OCI-LY3 (cell line): ENCODE data around the gene ZNF717.
A peak's percentile ranks its signal among the peaks of the same experiment; 100 is the strongest.
"Not testable (repeated sequence)": the region's sequence is repeated elsewhere in the genome, so short reads cannot be mapped to it uniquely, and the experiment has no call there.

Experiments
- H2AFZ ChIP-seq: fragments of 200-600, 300-600 bp; shearing (Covaris generic); 2 replicates; pipeline ENCODE4 v1.6.0; 2014; ENCODE audit warnings: antibody characterized with exemption, low read depth, low read length
- H3K27ac ChIP-seq: fragments of 200-600, 300-600 bp; sonication (generic); 2 replicates; pipeline ENCODE4 v1.5.1; 2014; ENCODE audit warnings: mild to moderate bottlenecking, low read length, moderate library complexity, mixed read lengths
- H3K27me3 ChIP-seq: fragments of 200-600, 300-600 bp; sonication (generic); 2 replicates; pipeline ENCODE4 v1.6.1; 2014; ENCODE audit warnings: low read depth, low read length, mixed read lengths
- H3K36me3 ChIP-seq: fragments of 200-600, 300-600 bp; sonication (generic); replicated peaks from 2 replicates; pipeline ENCODE3; 2014; ENCODE audit warnings: low read depth, low read length, mixed read lengths
- H3K4me1 ChIP-seq: fragments of 300-600, 200-600 bp; sonication (generic); 2 replicates; pipeline ENCODE4 v1.6.1; 2014; ENCODE audit warnings: low read length, mixed read lengths
- H3K4me2 ChIP-seq: fragments of 200-600, 300-600 bp; sonication (generic); 2 replicates; pipeline ENCODE4 v1.6.1; 2014; ENCODE audit warnings: low read length, mixed read lengths
- H3K4me3 ChIP-seq: fragments of 300-600, 200-600 bp; sonication (generic); 2 replicates; pipeline ENCODE4 v1.5.1; 2014; ENCODE audit warnings: antibody characterized with exemption, mild to moderate bottlenecking, low read length, moderate library complexity
- H3K79me2 ChIP-seq: fragments of 300-600, 200-600 bp; shearing (Covaris generic); 2 replicates; pipeline ENCODE4 v1.6.1; 2014; ENCODE audit warnings: mild to moderate bottlenecking, low read length, mixed read lengths
- H3K9ac ChIP-seq: fragments of 300-600, 200-600 bp; shearing (Covaris generic); 2 replicates; pipeline ENCODE4 v1.6.0; 2014; ENCODE audit warnings: mild to moderate bottlenecking, low read length, moderate library complexity
- H3K9me3 ChIP-seq: fragments of 200-600, 300-600 bp; shearing (Covaris generic); 2 replicates; pipeline ENCODE4 v1.6.1; 2014; ENCODE audit warnings: low read length, mixed read lengths; ENCODE audit not compliant: insufficient read depth
- H4K20me1 ChIP-seq: fragments of 200-600, 300-600 bp; sonication (generic); 2 replicates; pipeline ENCODE4 v1.6.1; 2016; ENCODE audit warnings: low read length, mixed read lengths; ENCODE audit not compliant: insufficient read depth
- EZH2phosphoT487 ChIP-seq: fragments of 200-600 bp; shearing (Covaris generic); IDR thresholded peaks from 2 replicates; pipeline ENCODE4 v1.6.1; 2018; ENCODE audit warnings: antibody characterized with exemption, mixed run types, low read depth
- TF ChIP-seq, protein P1 (sequence below): fragments of 200-600, 300-600 bp; sonication (generic); IDR thresholded peaks from 2 replicates; pipeline ENCODE4 v1.5.1; 2014; ENCODE audit warnings: antibody characterized with exemption, low read length, low read depth

The ZNF717 gene

DNA sequence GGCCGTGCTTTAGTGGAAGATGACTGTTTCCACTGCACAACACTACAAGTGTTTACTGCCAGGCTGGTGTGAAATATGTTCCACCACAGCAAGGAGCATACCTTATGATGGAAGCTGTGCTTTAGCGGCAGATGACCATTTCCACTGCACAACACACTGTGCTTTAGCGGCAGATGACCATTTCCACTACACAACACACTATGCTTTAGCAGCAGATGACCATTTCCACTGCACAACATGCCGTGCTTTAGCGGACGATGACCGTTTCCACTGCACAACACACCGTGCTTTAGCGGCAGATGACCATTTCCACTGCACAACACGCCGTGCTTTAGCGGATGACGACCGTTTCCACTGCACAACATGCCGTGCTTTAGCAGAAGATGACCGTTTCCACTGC lies 2.8 kb downstream of the ZNF717 start:
- peak overlapping the region; percentile 23; the same call in 1 of the 2 replicates for H2AFZ ChIP-seq
- no peaks in the 10 kb centered on the region for H4K20me1 ChIP-seq
- H3K36me3 ChIP-seq, result peaks cover 10% of the 10 kb centered on the region
- no peaks in the 10 kb centered on the region for H3K79me2 ChIP-seq
- H3K27me3 ChIP-seq, result no peaks in the 10 kb centered on the region
- H3K4me1 ChIP-seq, result peaks cover 20% of the 10 kb centered on the region
- H3K27ac ChIP-seq, result peak overlapping the region; percentile 96
- peak overlapping the region; percentile 29; the same call in 1 of the 2 replicates for H3K4me3 ChIP-seq
- peaks cover 39% of the 10 kb centered on the region for H3K9me3 ChIP-seq
- H3K9ac ChIP-seq, result no peak overlapping the region; the same call in 1 of the 2 replicates
- no peak overlapping the region for H3K4me2 ChIP-seq
- no peak for TF ChIP-seq EZH2phosphoT487
- TF ChIP-seq, protein P1, sequence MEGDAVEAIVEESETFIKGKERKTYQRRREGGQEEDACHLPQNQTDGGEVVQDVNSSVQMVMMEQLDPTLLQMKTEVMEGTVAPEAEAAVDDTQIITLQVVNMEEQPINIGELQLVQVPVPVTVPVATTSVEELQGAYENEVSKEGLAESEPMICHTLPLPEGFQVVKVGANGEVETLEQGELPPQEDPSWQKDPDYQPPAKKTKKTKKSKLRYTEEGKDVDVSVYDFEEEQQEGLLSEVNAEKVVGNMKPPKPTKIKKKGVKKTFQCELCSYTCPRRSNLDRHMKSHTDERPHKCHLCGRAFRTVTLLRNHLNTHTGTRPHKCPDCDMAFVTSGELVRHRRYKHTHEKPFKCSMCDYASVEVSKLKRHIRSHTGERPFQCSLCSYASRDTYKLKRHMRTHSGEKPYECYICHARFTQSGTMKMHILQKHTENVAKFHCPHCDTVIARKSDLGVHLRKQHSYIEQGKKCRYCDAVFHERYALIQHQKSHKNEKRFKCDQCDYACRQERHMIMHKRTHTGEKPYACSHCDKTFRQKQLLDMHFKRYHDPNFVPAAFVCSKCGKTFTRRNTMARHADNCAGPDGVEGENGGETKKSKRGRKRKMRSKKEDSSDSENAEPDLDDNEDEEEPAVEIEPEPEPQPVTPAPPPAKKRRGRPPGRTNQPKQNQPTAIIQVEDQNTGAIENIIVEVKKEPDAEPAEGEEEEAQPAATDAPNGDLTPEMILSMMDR, result no peak

DNA sequence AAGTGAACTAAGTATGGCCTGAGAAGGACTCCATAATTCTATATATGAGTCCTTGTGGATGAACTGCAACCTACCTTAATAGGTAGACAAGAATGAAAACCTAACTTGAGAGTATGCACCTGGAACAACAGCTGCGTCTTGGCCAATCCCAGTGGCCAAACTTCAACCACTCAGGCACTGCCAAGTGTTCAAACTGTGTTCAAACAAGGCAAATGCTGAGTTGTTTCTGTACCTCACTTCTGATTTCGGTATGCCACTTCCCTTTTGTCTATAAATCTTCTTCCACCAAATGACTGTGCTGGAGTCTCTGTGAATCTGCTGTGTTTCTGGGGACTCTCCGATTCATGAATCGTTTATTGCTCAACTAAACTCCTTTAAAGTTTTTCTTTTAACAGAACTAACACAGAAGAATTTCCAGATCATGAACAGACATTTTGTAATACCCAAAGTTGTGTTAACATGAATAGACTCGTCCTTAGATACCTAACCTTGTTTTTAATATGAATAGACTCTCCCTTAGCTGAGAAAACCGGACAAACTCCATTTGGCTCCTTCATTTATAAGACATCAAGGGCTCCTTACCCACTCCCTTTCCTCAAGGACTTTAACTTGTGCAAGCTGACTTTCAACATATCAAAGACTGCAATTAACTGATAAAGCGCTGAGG lies 4.1 kb downstream of the ZNF717 start:
- Histone ChIP-seq H3K27ac (peak overlapping the region; percentile 96), H3K4me3 (peak overlapping the region; percentile 29)
- TF ChIP-seq, protein P1, result no peak
- TF ChIP-seq EZH2phosphoT487, result no peak

DNA sequence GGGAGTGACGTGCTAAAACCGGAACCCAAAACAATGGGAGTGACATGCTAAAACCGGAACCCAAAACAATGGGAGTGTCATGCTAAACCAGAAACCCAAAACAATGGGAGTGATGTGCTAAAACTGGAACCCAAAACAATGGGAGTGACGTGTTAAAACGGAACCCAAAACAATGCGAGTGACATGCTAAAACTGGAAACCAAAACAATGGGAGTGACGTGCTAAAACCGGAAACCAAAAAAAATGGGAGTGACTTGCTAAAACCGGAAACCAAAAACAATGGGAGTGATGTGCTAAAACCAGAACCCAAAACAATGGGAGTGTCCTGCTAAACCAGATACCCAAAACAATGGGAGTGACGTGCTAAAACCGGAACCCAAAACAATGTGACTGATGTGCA lies 7.6 kb downstream of the ZNF717 start:
- H4K20me1 ChIP-seq, H3K4me3 ChIP-seq, H3K27me3 ChIP-seq, H3K79me2 ChIP-seq, H3K4me2 ChIP-seq, H3K36me3 ChIP-seq, H3K9ac ChIP-seq, H2AFZ ChIP-seq, H3K27ac ChIP-seq: not testable (repeated sequence)
- peaks cover 42% of the 10 kb centered on the region for H3K9me3 ChIP-seq
- H3K4me1 ChIP-seq, result peaks cover 20% of the 10 kb centered on the region

More for the DNA sequence above, 4.1 kb downstream of the ZNF717 start:
- H3K9ac ChIP-seq, result peak overlapping the region; percentile 62; the same call in 1 of the 2 replicates
- H3K4me2 ChIP-seq, result peak overlapping the region; percentile 40
- no peaks in the 10 kb centered on the region for H3K79me2 ChIP-seq
- peaks cover 20% of the 10 kb centered on the region for H3K4me1 ChIP-seq
- H4K20me1 ChIP-seq, result no peaks in the 10 kb centered on the region
- peaks cover 46% of the 10 kb centered on the region for H3K9me3 ChIP-seq
- peak overlapping the region; percentile 53; the same call in 1 of the 2 replicates for H2AFZ ChIP-seq
- peaks cover 10% of the 10 kb centered on the region for H3K36me3 ChIP-seq
- H3K27me3 ChIP-seq, result no peaks in the 10 kb centered on the region

DNA sequence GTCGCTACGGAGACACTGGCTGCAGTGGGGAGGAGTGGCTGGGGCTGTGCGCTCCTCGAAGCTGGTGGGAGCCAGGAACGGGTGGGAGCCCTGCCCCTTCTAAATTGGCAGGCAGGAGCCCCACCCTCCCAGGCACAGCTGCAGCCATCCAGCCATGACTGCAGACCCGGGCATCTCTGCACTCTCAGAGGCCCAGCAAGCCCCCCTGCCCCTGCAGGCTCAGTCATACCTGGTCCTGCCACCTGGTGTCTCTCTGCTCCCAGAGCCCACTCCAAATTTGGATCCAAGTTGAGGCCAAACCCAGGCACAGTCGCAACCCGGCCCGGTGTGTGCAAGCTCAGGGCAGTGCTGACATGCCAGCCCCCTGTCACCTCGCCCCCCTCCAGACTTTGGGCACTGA lies 13.7 kb downstream of the ZNF717 start:
- H3K36me3 ChIP-seq, H3K4me3 ChIP-seq, H4K20me1 ChIP-seq, H3K4me1 ChIP-seq, H3K4me2 ChIP-seq, H3K27ac ChIP-seq, H2AFZ ChIP-seq, H3K79me2 ChIP-seq, H3K9me3 ChIP-seq, H3K27me3 ChIP-seq, H3K9ac ChIP-seq: not testable (repeated sequence)

DNA sequence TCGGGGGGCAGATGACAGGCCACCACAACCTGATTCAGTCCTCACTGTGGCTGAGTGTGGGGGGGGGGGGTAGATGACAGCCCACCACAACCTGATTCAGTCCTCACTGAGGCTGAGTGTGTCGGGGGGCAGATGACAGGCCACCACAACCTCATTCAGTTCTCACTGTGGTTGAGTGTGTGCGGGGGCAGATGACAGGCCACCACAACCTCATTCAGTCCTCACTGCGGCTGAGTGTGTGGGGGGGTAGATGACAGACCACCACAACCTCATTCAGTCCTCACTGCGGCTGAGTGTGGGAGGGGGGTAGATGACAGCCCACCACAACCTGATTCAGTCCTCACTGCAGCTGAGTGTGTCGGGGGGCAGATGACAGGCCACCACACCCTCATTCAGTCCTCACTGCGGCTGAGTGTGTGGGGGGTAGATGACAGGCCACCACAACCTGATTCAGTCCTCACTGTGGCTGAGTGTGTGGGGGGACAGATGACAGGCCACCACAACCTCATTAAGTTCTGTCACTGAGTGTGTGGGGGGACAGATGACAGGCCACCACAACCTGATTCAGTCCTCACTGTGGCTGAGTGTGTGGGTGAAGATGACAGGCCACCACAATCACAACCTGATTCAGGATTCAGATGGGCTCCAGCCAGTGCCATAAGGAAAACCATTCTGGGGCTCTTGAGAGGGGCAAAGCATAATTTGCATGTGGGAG lies 16.9 kb downstream of the ZNF717 start:
- Histone ChIP-seq H3K4me1 (no peaks in the 10 kb centered on the region), H4K20me1 (no peaks in the 10 kb centered on the region), H3K36me3 (no peaks in the 10 kb centered on the region), H3K9me3 (0 out of 2 replicates have a peak, but pooled peaks cover 7% of the 10 kb centered on the region), H3K9ac (no peak overlapping the region), H3K4me3 (no peak overlapping the region), H2AFZ (no peak overlapping the region), H3K27ac (no peak overlapping the region), H3K79me2 (no peaks in the 10 kb centered on the region), H3K4me2 (no peak overlapping the region), H3K27me3 (no peaks in the 10 kb centered on the region)
- TF ChIP-seq, protein P1, result no peak
- TF ChIP-seq EZH2phosphoT487, result no peak
